SH-SY5Y (cell line): ENCODE results near the gene LYZL2.

Experiments used
- GATA2 ChIP-seq: IDR thresholded peaks from 2 replicates; pipeline ENCODE4 v1.6.1; 2011; ENCODE audit warnings: mild to moderate bottlenecking, low read depth, low read length
- GATA3 ChIP-seq: IDR thresholded peaks from 2 replicates; pipeline ENCODE4 v1.6.1; 2011; ENCODE audit warnings: low read depth, mild to moderate bottlenecking, low read length, moderate library complexity

DNA sequence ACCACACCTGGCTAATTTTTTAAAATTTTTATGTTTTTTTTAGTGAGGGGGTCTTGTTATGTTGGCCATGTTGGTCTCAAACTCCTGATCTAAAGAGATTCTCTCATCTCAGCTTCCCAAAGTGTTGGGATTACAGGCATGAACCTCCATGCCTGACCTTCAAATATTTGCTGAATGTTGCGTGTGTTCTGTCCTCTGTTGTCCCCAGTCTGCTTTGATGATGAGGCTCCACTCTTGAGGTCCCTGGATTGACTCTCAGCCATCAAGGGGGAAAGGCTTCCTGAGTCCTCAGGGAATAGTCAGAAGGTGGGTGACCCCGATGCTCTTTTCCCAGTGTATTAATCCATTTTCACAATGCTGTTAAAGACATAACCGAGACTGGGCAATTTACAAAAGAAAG is 26.0 kb downstream of the LYZL2 start:
- no peak for TF ChIP-seq GATA2
- TF ChIP-seq GATA3: no peak
